DND-41 (cell line): ENCODE results near the gene NPDC1.

Experiments
- CTCF ChIP-seq: IDR thresholded peaks from 2 replicates; pipeline ENCODE4 v1.5.1; 2012; ENCODE audit warnings: borderline replicate concordance, low read length, moderate library complexity, mild to moderate bottlenecking; ENCODE audit not compliant: poor library complexity, severe bottlenecking; ENCODE audit errors: extremely low read depth
- EZH2 ChIP-seq: IDR thresholded peaks from 3 replicates; pipeline ENCODE4 v1.6.1; 2012; ENCODE audit warnings: borderline replicate concordance, low read depth, mild to moderate bottlenecking, moderate library complexity, low read length, inconsistent platforms; ENCODE audit not compliant: severe bottlenecking

- no peak for TF ChIP-seq CTCF
- TF ChIP-seq EZH2, result no peak
Observed at GRCh38 chr9:136995362-136995761, 50.6 kb downstream of the NPDC1 start.
